Keratinocyte (primary cell): ENCODE results near the gene HOXD8. TPM values are rescaled to one million over a fixed set of nuclear protein-coding genes. Genes with fewer than 3 reads are reported as not detected.

Experiments
- DNase-seq: peaks from one replicate; pipeline ENCODE4 v3.0.0-alpha.2; 2011; ENCODE audit warnings: low read depth, missing footprints, low spot score
- FAIRE-seq: peaks from 2 replicates; lab custom pipeline; 2011; peaks lifted over from hg19 to GRCh38; lab: Jason Lieb, UNC
- H2AFZ ChIP-seq: 2 replicates; pipeline ENCODE4 v1.6.0; 2012; ENCODE audit warnings: low read length, control low read depth, inconsistent platforms; ENCODE audit not compliant: control insufficient read depth
- H3K27ac ChIP-seq: 2 replicates; pipeline ENCODE4 v1.5.1; 2011; ENCODE audit warnings: low read length; ENCODE audit not compliant: control insufficient read depth, insufficient read depth
- H3K27me3 ChIP-seq: 3 replicates; pipeline ENCODE4 v1.6.0; 2011; ENCODE audit warnings: low read length; ENCODE audit not compliant: control insufficient read depth, insufficient read depth; ENCODE audit errors: extremely low read depth
- H3K36me3 ChIP-seq, 2 experiments: 2 replicates in 1 of 2; 3 replicates in 1 of 2; pipeline ENCODE4 v1.5.1; 2011; ENCODE audit warnings: low read length in 2 of 2, mild to moderate bottlenecking in 1 of 2; ENCODE audit not compliant: control insufficient read depth in 2 of 2, insufficient read depth in 2 of 2; ENCODE audit errors: extremely low read depth in 1 of 2
- H3K4me1 ChIP-seq: 3 replicates; pipeline ENCODE4 v1.5.1; 2011; ENCODE audit warnings: low read length; ENCODE audit not compliant: control insufficient read depth, insufficient read depth; ENCODE audit errors: extremely low read depth
- H3K4me2 ChIP-seq: 3 replicates; pipeline ENCODE4 v1.6.0; 2011; ENCODE audit warnings: low read depth, low read length; ENCODE audit not compliant: control insufficient read depth, insufficient read depth; ENCODE audit errors: extremely low read depth
- H3K4me3 ChIP-seq, 3 experiments: fragments of 200-600 bp in 1 of 3; sonication (generic) in 1 of 3; 2 replicates in 2 of 3; 3 replicates in 1 of 3; pipeline ENCODE4 v1.5.1; 2011 to 2016; ENCODE audit warnings: low read length in 3 of 3, mild to moderate bottlenecking in 3 of 3, control low read depth in 2 of 3, inconsistent platforms in 1 of 3, low read depth in 1 of 3, mixed read lengths in 1 of 3, mixed run types in 1 of 3, moderate library complexity in 1 of 3; ENCODE audit not compliant: control insufficient read depth in 2 of 3, insufficient read depth in 2 of 3; ENCODE audit errors: extremely low read depth in 1 of 3
- H3K79me2 ChIP-seq: 2 replicates; pipeline ENCODE4 v1.6.0; 2012; ENCODE audit warnings: low read length; ENCODE audit not compliant: control insufficient read depth, insufficient read depth
- H3K9ac ChIP-seq: 3 replicates; pipeline ENCODE4 v1.6.0; 2011; ENCODE audit warnings: low read length; ENCODE audit not compliant: control insufficient read depth, insufficient read depth; ENCODE audit errors: extremely low read depth
- H3K9me1 ChIP-seq: 3 replicates; pipeline ENCODE4 v1.6.0; 2011; ENCODE audit warnings: low read length; ENCODE audit not compliant: control insufficient read depth, insufficient read depth; ENCODE audit errors: extremely low read depth
- H3K9me3 ChIP-seq: 2 replicates; pipeline ENCODE4 v1.5.1; 2012; ENCODE audit warnings: low read depth, low read length; ENCODE audit not compliant: control insufficient read depth
- H4K20me1 ChIP-seq: 3 replicates; pipeline ENCODE4 v1.6.0; 2011; ENCODE audit warnings: low read length; ENCODE audit not compliant: control insufficient read depth, insufficient read depth; ENCODE audit errors: extremely low read depth
- CTCF ChIP-seq, 3 experiments: IDR thresholded peaks in 1 of 3; conservative IDR thresholded peaks in 1 of 3; optimal IDR thresholded peaks in 1 of 3; 2 replicates in 2 of 3; 3 replicates in 1 of 3; pipeline versions ENCODE3 to v1.5.1; 2011; ENCODE audit warnings: low read length in 3 of 3, mild to moderate bottlenecking in 3 of 3, moderate library complexity in 2 of 3, control low read depth in 1 of 3, inconsistent platforms in 1 of 3; ENCODE audit not compliant: insufficient read depth in 2 of 3; ENCODE audit errors: extremely low read depth in 1 of 3
- EZH2 ChIP-seq: IDR thresholded peaks from one replicate; pipeline ENCODE4 v1.6.1; 2012; ENCODE audit warnings: inconsistent platforms, mild to moderate bottlenecking, low read length, moderate library complexity
- dilution Hi-C: fragments of 300-500 bp; cut with MboI; formaldehyde crosslinking; loops from one replicate; pipeline ENCODE4 v1.7.0; 2020; ENCODE audit warnings: low sequenced_read_pairs; ENCODE audit not compliant: extremely low pct_ligation_motif_present
- polyA plus RNA-seq, 5 experiments: library from polyadenylated mRNA; depleted of rRNA in 3 of 5; stranded (reverse) in 3 of 5; stranded (forward) in 1 of 5; unstranded in 1 of 5; fragments of >200 nt; gene quantifications; 1 replicate in 1 of 5; 2 replicates in 3 of 5; 3 replicates in 1 of 5; pipeline versions ENCODE4 v1.2.1 to v1.2.3, GENCODE V29; 2011 to 2012; ENCODE audit warnings: missing spikeins in 2 of 5, low read depth in 1 of 5, low replicate concordance in 1 of 5
- small RNA-seq, 3 experiments: library from RNA; depleted of rRNA; stranded (forward); fragments of <200 nt; gene quantifications; one replicate each; pipeline ENCODE3, GENCODE V24; 2012; ENCODE audit warnings: low read depth in 3 of 3, low replicate concordance in 1 of 3; ENCODE audit not compliant: insufficient read length in 3 of 3

Gene HOXD8
- polyA plus RNA-seq, 1 donor (not counting 4 experiments of a cell fraction or from before 2014, with no cell fraction given), result not detected

- peaks cover 53% of the 10 kb centered on the region for H3K27me3 ChIP-seq
- DNase-seq, result no peak
- H3K79me2 ChIP-seq, result no peaks in the 10 kb centered on the region
- TF ChIP-seq CTCF (optimal IDR thresholded peaks at IDR 0.05 in 1 of 3, IDR thresholded peaks at IDR 0.05 in 1 of 3, conservative IDR thresholded peaks at IDR 0.05 in 1 of 3; ENCODE audit: extremely low read depth in 1 of 3, insufficient read depth in 2 of 3, low read length in 3 of 3) (no peak), EZH2 (no peak)
- peaks cover under 1% of the 10 kb centered on the region for H4K20me1 ChIP-seq
- no peak overlapping the region for H3K27ac ChIP-seq
- no peak for FAIRE-seq
- H3K9me3 ChIP-seq, result no peaks in the 10 kb centered on the region
- H3K36me3 ChIP-seq, result no peaks in the 10 kb centered on the region
- H3K9ac ChIP-seq, result no peak overlapping the region
- H3K4me1 ChIP-seq, result peaks cover 4% of the 10 kb centered on the region
- no peak overlapping the region for H2AFZ ChIP-seq
- no peak overlapping the region for H3K4me2 ChIP-seq
- H3K9me1 ChIP-seq, result no peaks in the 10 kb centered on the region
- dilution Hi-C loops, result no loop called here
- H3K4me3 ChIP-seq, result no peak overlapping the region
Measured at GRCh38 chr2:176181551-176181950, 52.0 kb downstream of the HOXD8 start.

Small RNA genes lying within 50 kb of the gene (small RNA-seq; reads per million reads assigned to genes)
- gene MIR10B, result 0 to 0.33 (median 0.25) reads per million in 3 experiments

Other genes starting within 250 kb of the HOXD8 start
- 15.8 to 32.1 TPM (median 24.3 TPM) in 3 replicates for gene LNPK, start 127.4 kb upstream of the HOXD8 start, polyA plus RNA-seq
- gene EVX2, start 45.7 kb upstream of the HOXD8 start, polyA plus RNA-seq, result not detected in 3 replicates
- not detected in 3 replicates for gene HOXD13, start 37.0 kb upstream of the HOXD8 start, polyA plus RNA-seq
- not detected in 3 replicates for gene HOXD12, start 29.9 kb upstream of the HOXD8 start, polyA plus RNA-seq
- gene HOXD11, start 22.4 kb upstream of the HOXD8 start, polyA plus RNA-seq, result 0.08 TPM in 1 of 3 replicates, not detected in the others
- gene HOXD10, start 12.9 kb upstream of the HOXD8 start, polyA plus RNA-seq, result not detected in 3 replicates
- gene HOXD9, start 7.0 kb upstream of the HOXD8 start, polyA plus RNA-seq, result not detected in 3 replicates
- gene HOXD4, start 21.8 kb downstream of the HOXD8 start, polyA plus RNA-seq, result not detected in 3 replicates
- gene HOXD3, start 27.6 kb downstream of the HOXD8 start, polyA plus RNA-seq, result not detected in 3 replicates
- gene HOXD1, start 59.0 kb downstream of the HOXD8 start, polyA plus RNA-seq, result not detected in 3 replicates
- gene MTX2, start 139.7 kb downstream of the HOXD8 start, polyA plus RNA-seq, result 36.8 to 60.3 TPM (median 41.3 TPM) in 3 replicates